Ascending aorta (tissue), 2 donors: ENCODE measurements around the gene PLA2G4F. TPM values are rescaled to one million over a fixed set of nuclear protein-coding genes. Genes with fewer than 3 reads are reported as not detected.

Source experiments
- DNase-seq, 2 donors: peaks; one replicate each; pipeline ENCODE4 v3.0.0-alpha.2; 2019; ENCODE audit warnings: low spot score in 2 of 2
- H3K27ac ChIP-seq, 2 donors: fragments of 200-600 bp; sonication (generic); one replicate each; pipeline ENCODE4 v1.5.1; 2016 to 2017; ENCODE audit warnings: mild to moderate bottlenecking in 1 of 2
- H3K27me3 ChIP-seq: fragments of 200-600 bp; sonication (generic); one replicate; pipeline ENCODE4 v1.5.1; 2017
- H3K36me3 ChIP-seq, 2 donors: fragments of 200-600 bp; sonication (generic); one replicate each; pipeline ENCODE4 v1.5.1; 2016
- H3K4me1 ChIP-seq, 2 donors: fragments of 200-600 bp; sonication (generic); one replicate each; pipeline ENCODE4 v1.5.1; 2016 to 2017; ENCODE audit warnings: mild to moderate bottlenecking in 1 of 2
- H3K4me3 ChIP-seq, 2 donors: fragments of 200-600 bp; sonication (generic); one replicate each; pipeline ENCODE4 v1.5.1; 2016 to 2017; ENCODE audit warnings: mild to moderate bottlenecking in 1 of 2
- H3K9me3 ChIP-seq, 2 donors: fragments of 200-600 bp; sonication (generic); one replicate each; pipeline ENCODE4 v1.5.1; 2016
- CTCF ChIP-seq, 3 experiments: fragments of 200-600 bp in 2 of 3; fragments of 450-650 bp in 1 of 3; sonication (generic) in 2 of 3; IDR thresholded peaks; one replicate each; pipeline ENCODE4 v1.5.1; 2016 to 2019; ENCODE audit warnings: antibody characterized with exemption in 3 of 3, mild to moderate bottlenecking in 1 of 3, moderate library complexity in 1 of 3
- intact Hi-C: fragments of 100-400 bp; cut with DNase I; formaldehyde crosslinking; loops from one replicate; pipeline ENCODE4 v1.15.1; 2023
- total RNA-seq: library from RNA; depleted of rRNA; stranded (reverse); fragments of >200 nt; gene quantifications from one replicate; pipeline ENCODE4 v1.1.0, GENCODE V29; 2016

Gene PLA2G4F
- total RNA-seq, 1 donor from 2014 or later: not detected

GRCh38 chr15:42090781-42091180, 65.7 kb downstream of the PLA2G4F start:
- H3K4me3 ChIP-seq: no peak overlapping the region
- intact Hi-C loops: no loop called here
- no peak for TF ChIP-seq CTCF (IDR thresholded peaks at IDR 0.05)
- H3K36me3 ChIP-seq: no peaks in the 10 kb centered on the region
- H3K27ac ChIP-seq: no peak overlapping the region
- no peaks in the 10 kb centered on the region for H3K9me3 ChIP-seq
- DNase-seq: no peak
- peaks cover 0 to 5% of the 10 kb centered on the region in 2 donors for H3K4me1 ChIP-seq
- H3K27me3 ChIP-seq: no peaks in the 10 kb centered on the region

DNA sequence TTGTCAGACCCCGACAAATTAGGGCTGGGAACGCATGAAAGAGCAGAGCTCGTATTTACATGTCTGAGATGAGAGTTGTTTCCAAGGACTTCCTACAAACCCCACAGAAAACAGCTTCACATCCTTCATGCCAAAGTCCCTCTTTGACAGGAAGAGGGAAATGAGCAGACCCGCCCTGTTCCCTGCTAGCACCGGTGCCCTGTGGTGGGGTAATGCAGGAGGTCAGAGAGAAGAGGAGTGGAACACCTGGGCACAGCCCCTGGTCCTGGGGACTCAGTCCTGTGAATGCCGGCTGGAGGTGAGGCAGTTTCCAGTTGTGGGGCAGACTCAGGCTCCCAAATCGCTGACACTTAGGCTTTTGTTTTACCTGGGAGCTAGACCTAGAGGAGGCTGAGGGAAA, 66.1 kb downstream of the PLA2G4F start:
- Histone ChIP-seq H3K36me3 (no peaks in the 10 kb centered on the region), H3K9me3 (no peaks in the 10 kb centered on the region), H3K27ac (no peak overlapping the region), H3K4me3 (no peak overlapping the region), H3K4me1 (peaks cover 0 to 5% of the 10 kb centered on the region in 2 donors), H3K27me3 (no peaks in the 10 kb centered on the region)
- no peak for TF ChIP-seq CTCF (IDR thresholded peaks at IDR 0.05)
- no peak for DNase-seq
- intact Hi-C loops: no loop called here

GRCh38 chr15:42089942-42090341, 66.5 kb downstream of the PLA2G4F start:
- Histone ChIP-seq H3K36me3 (no peaks in the 10 kb centered on the region), H3K4me3 (no peak overlapping the region), H3K27me3 (no peaks in the 10 kb centered on the region), H3K4me1 (peaks cover 0 to 5% of the 10 kb centered on the region in 2 donors), H3K27ac (no peak overlapping the region), H3K9me3 (no peaks in the 10 kb centered on the region)
- TF ChIP-seq CTCF (IDR thresholded peaks at IDR 0.05): no peak
- DNase-seq: no peak
- intact Hi-C loops: no loop called here

Other genes with a start within 250 kb of the PLA2G4F start
- 70.4 TPM for gene EHD4, start 184.1 kb downstream of the PLA2G4F start, total RNA-seq
- not detected for gene PLA2G4E, start 135.6 kb downstream of the PLA2G4F start, total RNA-seq
- not detected for gene PLA2G4D, start 62.1 kb downstream of the PLA2G4F start, total RNA-seq
- gene VPS39, start 51.7 kb upstream of the PLA2G4F start, total RNA-seq: 91.9 TPM
- 22.9 TPM for gene GANC, start 116.6 kb upstream of the PLA2G4F start, total RNA-seq
- gene TMEM87A, start 116.8 kb upstream of the PLA2G4F start, total RNA-seq: 25.4 TPM
- gene CAPN3, start 202.9 kb upstream of the PLA2G4F start, total RNA-seq: 7.1 TPM